ENCODE data around the gene DOCK11.
"Not testable (repeated sequence)": the region's sequence is repeated elsewhere in the genome, so short reads cannot be mapped to it uniquely, and the experiment has no call there.

The DOCK11 gene

GRCh38 chrX:118730500-118731247 lies 235.1 kb downstream of the DOCK11 start:
- no peak for DNase-seq (ENCODE audit: low read depth in 1 of 2, low spot score in 1 of 2)

- not testable (repeated sequence) for DNase-seq (ENCODE audit: low read depth in 1 of 2, low spot score in 1 of 2)
Observed at GRCh38 chrX:118732551-118732950, 236.9 kb downstream of the DOCK11 start.

GRCh38 chrX:118734909-118735308 lies 239.3 kb downstream of the DOCK11 start:
- no peak for DNase-seq (ENCODE audit: low read depth in 1 of 2, low spot score in 1 of 2)
